BJ (cell line): ENCODE results near the gene EXOC6B. TPM values are rescaled to one million over a fixed set of nuclear protein-coding genes. Genes with fewer than 3 reads are reported as not detected.
"Not testable (repeated sequence)": the region's sequence is repeated elsewhere in the genome, so short reads cannot be mapped to it uniquely, and the experiment has no call there.

Experiments used
- CTCF ChIA-PET: fragments of 350-600 bp; formaldehyde crosslinking; extraction: SDS; loops from one replicate; lab custom pipeline; 2021; ENCODE audit warnings: antibody characterized with exemption, inconsistent platforms; lab: Yijun Ruan, JAX
- POLR2A ChIA-PET: fragments of 300-600 bp; sonication (Branson Sonifier 250); formaldehyde crosslinking; extraction: SDS; loops from one replicate; lab custom pipeline; 2021; ENCODE audit warnings: antibody characterized with exemption; lab: Charles Lee
- DNase-seq: peaks from one replicate; pipeline ENCODE4 v3.0.0-alpha.2; 2011; ENCODE audit warnings: low read depth
- H3K27me3 ChIP-seq: 2 replicates; pipeline ENCODE4 v1.6.0; 2011; ENCODE audit warnings: low read length; ENCODE audit not compliant: control insufficient read depth, insufficient read depth
- H3K36me3 ChIP-seq: 2 replicates; pipeline ENCODE4 v1.5.1; 2011; ENCODE audit warnings: low read length; ENCODE audit not compliant: control insufficient read depth, insufficient read depth
- H3K4me3 ChIP-seq: 2 replicates; pipeline ENCODE4 v1.5.1; 2011; ENCODE audit warnings: low read depth, mild to moderate bottlenecking, control low read depth, low read length
- polyA plus RNA-seq: library from polyadenylated mRNA; depleted of rRNA; stranded (reverse); fragments of >200 nt; gene quantifications from 2 replicates; pipeline ENCODE4 v1.2.3, GENCODE V29; 2011
- TF ChIP-seq, protein P1 (sequence below): IDR thresholded peaks from 2 replicates; pipeline ENCODE4 v1.5.1; 2011; ENCODE audit warnings: low read depth, mild to moderate bottlenecking, control low read depth, inconsistent platforms, low read length, moderate library complexity; ENCODE audit not compliant: insufficient read depth

The EXOC6B gene
- polyA plus RNA-seq, 1 experiment: 15.5 TPM

DNA sequence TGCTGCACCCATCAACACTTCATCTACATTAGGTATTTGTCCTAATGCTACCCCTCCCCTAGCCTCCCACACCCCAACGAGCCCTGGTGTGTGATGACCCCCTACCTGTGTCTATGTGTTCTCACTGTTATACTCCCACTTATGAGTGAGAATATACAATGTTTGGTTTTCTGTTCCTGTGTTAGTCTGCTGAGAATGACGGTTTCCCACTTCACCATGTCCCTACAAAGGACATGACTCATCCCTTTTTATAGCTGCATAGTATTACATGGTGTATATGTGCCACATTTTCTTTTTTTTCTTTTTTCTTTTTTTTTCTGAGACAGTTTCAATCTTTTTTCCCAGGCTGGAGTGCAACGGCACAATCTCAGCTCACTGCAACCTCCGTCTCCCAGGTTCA is 394.1 kb downstream of the EXOC6B start:
- H3K27me3 ChIP-seq: no peaks in the 10 kb centered on the region
- ChIA-PET CTCF (interaction anchor here (1.5 kb wide), 1 partner anchor 16 kb away, joined by 5 read pairs; no protein-coding TSS in a partner anchor), POLR2A (no interaction called here)
- no peak overlapping the region for H3K4me3 ChIP-seq
- H3K36me3 ChIP-seq: no peaks in the 10 kb centered on the region
- DNase-seq: no peak
- TF ChIP-seq, protein P1, sequence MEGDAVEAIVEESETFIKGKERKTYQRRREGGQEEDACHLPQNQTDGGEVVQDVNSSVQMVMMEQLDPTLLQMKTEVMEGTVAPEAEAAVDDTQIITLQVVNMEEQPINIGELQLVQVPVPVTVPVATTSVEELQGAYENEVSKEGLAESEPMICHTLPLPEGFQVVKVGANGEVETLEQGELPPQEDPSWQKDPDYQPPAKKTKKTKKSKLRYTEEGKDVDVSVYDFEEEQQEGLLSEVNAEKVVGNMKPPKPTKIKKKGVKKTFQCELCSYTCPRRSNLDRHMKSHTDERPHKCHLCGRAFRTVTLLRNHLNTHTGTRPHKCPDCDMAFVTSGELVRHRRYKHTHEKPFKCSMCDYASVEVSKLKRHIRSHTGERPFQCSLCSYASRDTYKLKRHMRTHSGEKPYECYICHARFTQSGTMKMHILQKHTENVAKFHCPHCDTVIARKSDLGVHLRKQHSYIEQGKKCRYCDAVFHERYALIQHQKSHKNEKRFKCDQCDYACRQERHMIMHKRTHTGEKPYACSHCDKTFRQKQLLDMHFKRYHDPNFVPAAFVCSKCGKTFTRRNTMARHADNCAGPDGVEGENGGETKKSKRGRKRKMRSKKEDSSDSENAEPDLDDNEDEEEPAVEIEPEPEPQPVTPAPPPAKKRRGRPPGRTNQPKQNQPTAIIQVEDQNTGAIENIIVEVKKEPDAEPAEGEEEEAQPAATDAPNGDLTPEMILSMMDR: no peak

GRCh38 chr2:72427022-72427861 is 398.6 kb downstream of the EXOC6B start:
- POLR2A ChIA-PET: no interaction called here
- no peaks in the 10 kb centered on the region for H3K27me3 ChIP-seq
- DNase-seq: no peak
- no peaks in the 10 kb centered on the region for H3K36me3 ChIP-seq
- TF ChIP-seq, protein P1: no peak
- no peak overlapping the region for H3K4me3 ChIP-seq
- CTCF ChIA-PET: no interaction called here

DNA sequence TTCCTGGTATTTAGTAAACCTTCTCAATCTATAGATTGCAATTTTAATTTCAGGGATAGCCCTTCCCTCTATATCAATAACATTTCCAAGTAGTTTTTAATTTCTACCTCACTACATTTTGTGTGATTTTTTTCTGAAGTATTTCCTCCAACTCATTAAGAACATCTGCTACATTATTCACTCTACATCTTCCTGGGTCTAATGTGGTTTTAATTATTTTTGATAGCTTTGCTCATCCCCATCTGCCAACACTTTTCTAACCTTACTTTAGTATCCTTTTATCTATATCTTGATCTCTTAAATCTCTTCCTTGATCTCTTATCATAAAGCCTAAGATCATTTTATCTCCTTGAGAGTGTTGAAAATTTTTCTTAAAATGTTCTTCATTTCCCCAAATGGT is 399.8 kb downstream of the EXOC6B start:
- H3K27me3 ChIP-seq: no peaks in the 10 kb centered on the region
- ChIA-PET POLR2A (no interaction called here), CTCF (no interaction called here)
- TF ChIP-seq, protein P1: no peak
- H3K4me3 ChIP-seq: no peak overlapping the region
- no peaks in the 10 kb centered on the region for H3K36me3 ChIP-seq
- no peak for DNase-seq

GRCh38 chr2:72423756-72424155 is 402.1 kb downstream of the EXOC6B start:
- no peak overlapping the region for H3K4me3 ChIP-seq
- CTCF ChIA-PET: no interaction called here
- TF ChIP-seq, protein P1: no peak
- H3K27me3 ChIP-seq: no peaks in the 10 kb centered on the region
- DNase-seq: no peak
- no peaks in the 10 kb centered on the region for H3K36me3 ChIP-seq
- POLR2A ChIA-PET: no interaction called here

DNA sequence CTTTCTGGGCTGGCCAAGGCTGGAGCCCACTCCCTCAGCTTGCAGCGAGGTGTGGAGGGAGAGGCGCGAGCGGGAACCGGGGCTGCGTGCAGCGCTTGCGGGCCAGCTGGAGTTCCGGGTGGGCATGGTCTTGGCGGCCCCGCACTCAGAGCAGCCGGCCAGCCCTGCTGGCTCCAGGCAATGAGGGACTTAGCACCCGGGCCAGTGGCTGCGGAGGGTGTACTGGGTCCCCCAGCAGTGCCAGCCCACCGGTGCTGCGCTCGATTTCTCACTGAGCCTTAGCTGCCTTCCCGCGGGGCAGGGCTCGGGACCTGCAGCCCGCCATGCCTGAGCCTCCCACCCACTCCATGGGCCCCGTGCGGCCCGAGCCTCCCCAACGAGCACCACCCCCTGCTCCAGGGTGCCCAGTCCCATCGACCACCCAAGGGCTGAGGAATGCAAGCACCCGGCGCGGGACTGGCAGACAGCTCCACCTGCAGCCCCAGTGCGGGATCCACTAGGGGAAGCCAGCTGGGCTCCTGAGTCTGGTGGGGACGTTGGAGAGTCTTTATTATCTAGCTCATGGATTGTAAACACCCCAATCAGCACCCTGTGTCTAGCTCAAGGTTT is 404.0 kb downstream of the EXOC6B start:
- H3K36me3 ChIP-seq, H3K4me3 ChIP-seq, H3K27me3 ChIP-seq, DNase-seq, POLR2A ChIA-PET: not testable (repeated sequence)
- CTCF ChIA-PET: interaction anchor here (0.6 kb wide), 1 partner anchor 265 kb away, joined by 3 read pairs; no protein-coding TSS in a partner anchor
